ENCODE measurements around the gene PICK1.

GRCh38 chr22:38073150-38074130 is 16.2 kb downstream of the PICK1 start:
- TF ChIP-seq FOXP2 (optimal IDR thresholded peaks at IDR 0.05; ENCODE audit: borderline replicate concordance, extremely low read depth, extremely low read length, insufficient read depth) (no peak), TAF1 (IDR thresholded peaks at IDR 0.05; ENCODE audit: borderline replicate concordance, insufficient read depth, low read length) (no peak), POLR2AphosphoS5 (IDR thresholded peaks at IDR 0.05; ENCODE audit: low read depth, low read length) (no peak), SIN3A (IDR thresholded peaks at IDR 0.05; ENCODE audit: borderline replicate concordance, insufficient read depth, low read length) (no peak), REST (IDR thresholded peaks at IDR 0.05; ENCODE audit: insufficient read depth in 1 of 2, low read depth in 2 of 2, low read length in 2 of 2) (no peak)
